Measurements from ENCODE around the gene LDB2.

DNA sequence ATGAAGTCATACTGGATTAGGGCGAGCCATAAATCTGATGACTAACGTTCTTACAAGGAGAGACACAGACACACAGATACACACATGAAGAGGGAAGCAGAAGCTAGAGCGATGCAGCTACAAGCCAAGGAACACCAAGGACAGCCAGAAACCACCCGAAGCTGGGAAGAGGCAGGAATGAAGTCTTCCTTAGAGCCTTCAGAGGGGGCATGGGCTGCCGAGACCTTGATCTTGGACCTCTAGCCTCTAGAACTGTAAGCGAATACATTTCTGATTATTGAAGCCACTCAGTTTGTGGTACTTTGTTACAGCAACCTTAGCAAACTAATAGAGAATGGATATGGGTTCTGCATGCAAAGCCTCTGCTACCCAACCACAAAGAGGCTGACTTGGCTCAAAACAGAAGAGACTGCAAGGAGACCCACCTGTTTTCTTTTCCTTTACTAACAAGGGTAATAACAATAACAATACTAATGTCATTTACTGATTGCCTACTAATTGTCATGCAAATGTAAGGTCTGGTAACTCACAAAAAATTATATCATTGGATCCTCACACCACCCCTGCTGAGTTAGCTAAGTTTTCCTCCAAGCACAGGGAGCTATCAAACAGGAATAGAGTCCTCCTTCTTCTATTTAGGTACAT is 10.1 kb upstream of the LDB2 start:
- TF ChIP-seq BHLHE40 (IDR thresholded peaks at IDR 0.05; ENCODE audit: low read depth, low read length) (no peak), SREBF2 (IDR thresholded peaks at IDR 0.05) (no peak), HDAC2 (IDR thresholded peaks at IDR 0.05) (no peak), KDM1A (IDR thresholded peaks at IDR 0.05; ENCODE audit: low read depth) (no peak), POLR2AphosphoS2 (conservative IDR thresholded peaks at IDR 0.05; ENCODE audit: low read length) (no peak), CBX2 (IDR thresholded peaks at IDR 0.05; ENCODE audit: borderline replicate concordance, low read depth) (no peak), TP53 (CRISPR knock-in tag; IDR thresholded peaks at IDR 0.05) (no peak), POLR2A (IDR thresholded peaks at IDR 0.05; ENCODE audit: low read length) (no peak), CBX8 (IDR thresholded peaks at IDR 0.05) (no peak), MAZ (IDR thresholded peaks at IDR 0.05; ENCODE audit: borderline replicate concordance, low read depth, low read length) (no peak)
- TF ChIP-seq, protein P1, sequence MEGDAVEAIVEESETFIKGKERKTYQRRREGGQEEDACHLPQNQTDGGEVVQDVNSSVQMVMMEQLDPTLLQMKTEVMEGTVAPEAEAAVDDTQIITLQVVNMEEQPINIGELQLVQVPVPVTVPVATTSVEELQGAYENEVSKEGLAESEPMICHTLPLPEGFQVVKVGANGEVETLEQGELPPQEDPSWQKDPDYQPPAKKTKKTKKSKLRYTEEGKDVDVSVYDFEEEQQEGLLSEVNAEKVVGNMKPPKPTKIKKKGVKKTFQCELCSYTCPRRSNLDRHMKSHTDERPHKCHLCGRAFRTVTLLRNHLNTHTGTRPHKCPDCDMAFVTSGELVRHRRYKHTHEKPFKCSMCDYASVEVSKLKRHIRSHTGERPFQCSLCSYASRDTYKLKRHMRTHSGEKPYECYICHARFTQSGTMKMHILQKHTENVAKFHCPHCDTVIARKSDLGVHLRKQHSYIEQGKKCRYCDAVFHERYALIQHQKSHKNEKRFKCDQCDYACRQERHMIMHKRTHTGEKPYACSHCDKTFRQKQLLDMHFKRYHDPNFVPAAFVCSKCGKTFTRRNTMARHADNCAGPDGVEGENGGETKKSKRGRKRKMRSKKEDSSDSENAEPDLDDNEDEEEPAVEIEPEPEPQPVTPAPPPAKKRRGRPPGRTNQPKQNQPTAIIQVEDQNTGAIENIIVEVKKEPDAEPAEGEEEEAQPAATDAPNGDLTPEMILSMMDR (IDR thresholded peaks at IDR 0.05), result no peak
- TF ChIP-seq, protein P2, sequence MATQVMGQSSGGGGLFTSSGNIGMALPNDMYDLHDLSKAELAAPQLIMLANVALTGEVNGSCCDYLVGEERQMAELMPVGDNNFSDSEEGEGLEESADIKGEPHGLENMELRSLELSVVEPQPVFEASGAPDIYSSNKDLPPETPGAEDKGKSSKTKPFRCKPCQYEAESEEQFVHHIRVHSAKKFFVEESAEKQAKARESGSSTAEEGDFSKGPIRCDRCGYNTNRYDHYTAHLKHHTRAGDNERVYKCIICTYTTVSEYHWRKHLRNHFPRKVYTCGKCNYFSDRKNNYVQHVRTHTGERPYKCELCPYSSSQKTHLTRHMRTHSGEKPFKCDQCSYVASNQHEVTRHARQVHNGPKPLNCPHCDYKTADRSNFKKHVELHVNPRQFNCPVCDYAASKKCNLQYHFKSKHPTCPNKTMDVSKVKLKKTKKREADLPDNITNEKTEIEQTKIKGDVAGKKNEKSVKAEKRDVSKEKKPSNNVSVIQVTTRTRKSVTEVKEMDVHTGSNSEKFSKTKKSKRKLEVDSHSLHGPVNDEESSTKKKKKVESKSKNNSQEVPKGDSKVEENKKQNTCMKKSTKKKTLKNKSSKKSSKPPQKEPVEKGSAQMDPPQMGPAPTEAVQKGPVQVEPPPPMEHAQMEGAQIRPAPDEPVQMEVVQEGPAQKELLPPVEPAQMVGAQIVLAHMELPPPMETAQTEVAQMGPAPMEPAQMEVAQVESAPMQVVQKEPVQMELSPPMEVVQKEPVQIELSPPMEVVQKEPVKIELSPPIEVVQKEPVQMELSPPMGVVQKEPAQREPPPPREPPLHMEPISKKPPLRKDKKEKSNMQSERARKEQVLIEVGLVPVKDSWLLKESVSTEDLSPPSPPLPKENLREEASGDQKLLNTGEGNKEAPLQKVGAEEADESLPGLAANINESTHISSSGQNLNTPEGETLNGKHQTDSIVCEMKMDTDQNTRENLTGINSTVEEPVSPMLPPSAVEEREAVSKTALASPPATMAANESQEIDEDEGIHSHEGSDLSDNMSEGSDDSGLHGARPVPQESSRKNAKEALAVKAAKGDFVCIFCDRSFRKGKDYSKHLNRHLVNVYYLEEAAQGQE (IDR thresholded peaks at IDR 0.05), result no peak
- TF ChIP-seq, protein P3, sequence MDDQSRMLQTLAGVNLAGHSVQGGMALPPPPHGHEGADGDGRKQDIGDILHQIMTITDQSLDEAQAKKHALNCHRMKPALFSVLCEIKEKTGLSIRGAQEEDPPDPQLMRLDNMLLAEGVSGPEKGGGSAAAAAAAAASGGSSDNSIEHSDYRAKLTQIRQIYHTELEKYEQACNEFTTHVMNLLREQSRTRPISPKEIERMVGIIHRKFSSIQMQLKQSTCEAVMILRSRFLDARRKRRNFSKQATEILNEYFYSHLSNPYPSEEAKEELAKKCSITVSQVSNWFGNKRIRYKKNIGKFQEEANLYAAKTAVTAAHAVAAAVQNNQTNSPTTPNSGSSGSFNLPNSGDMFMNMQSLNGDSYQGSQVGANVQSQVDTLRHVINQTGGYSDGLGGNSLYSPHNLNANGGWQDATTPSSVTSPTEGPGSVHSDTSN (IDR thresholded peaks at IDR 0.05), result no peak
- TF ChIP-seq, protein P4, sequence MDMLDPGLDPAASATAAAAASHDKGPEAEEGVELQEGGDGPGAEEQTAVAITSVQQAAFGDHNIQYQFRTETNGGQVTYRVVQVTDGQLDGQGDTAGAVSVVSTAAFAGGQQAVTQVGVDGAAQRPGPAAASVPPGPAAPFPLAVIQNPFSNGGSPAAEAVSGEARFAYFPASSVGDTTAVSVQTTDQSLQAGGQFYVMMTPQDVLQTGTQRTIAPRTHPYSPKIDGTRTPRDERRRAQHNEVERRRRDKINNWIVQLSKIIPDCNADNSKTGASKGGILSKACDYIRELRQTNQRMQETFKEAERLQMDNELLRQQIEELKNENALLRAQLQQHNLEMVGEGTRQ (IDR thresholded peaks at IDR 0.05), result no peak

Data from A549 (cell line).